ENCODE data around the gene MPPED1.

GRCh38 chr22:43392385-43392989, 19.3 kb upstream of the MPPED1 start:
- TF ChIP-seq EZH2phosphoT487 (conservative IDR thresholded peaks at IDR 0.05; ENCODE audit: low read length), result no peak
- TF ChIP-seq, protein P1, sequence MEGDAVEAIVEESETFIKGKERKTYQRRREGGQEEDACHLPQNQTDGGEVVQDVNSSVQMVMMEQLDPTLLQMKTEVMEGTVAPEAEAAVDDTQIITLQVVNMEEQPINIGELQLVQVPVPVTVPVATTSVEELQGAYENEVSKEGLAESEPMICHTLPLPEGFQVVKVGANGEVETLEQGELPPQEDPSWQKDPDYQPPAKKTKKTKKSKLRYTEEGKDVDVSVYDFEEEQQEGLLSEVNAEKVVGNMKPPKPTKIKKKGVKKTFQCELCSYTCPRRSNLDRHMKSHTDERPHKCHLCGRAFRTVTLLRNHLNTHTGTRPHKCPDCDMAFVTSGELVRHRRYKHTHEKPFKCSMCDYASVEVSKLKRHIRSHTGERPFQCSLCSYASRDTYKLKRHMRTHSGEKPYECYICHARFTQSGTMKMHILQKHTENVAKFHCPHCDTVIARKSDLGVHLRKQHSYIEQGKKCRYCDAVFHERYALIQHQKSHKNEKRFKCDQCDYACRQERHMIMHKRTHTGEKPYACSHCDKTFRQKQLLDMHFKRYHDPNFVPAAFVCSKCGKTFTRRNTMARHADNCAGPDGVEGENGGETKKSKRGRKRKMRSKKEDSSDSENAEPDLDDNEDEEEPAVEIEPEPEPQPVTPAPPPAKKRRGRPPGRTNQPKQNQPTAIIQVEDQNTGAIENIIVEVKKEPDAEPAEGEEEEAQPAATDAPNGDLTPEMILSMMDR (IDR thresholded peaks at IDR 0.05; ENCODE audit: insufficient read depth, low read length, poor library complexity, severe bottlenecking), result no peak

Measured in SU-DHL-6 (cell line).